ENCODE measurements around the gene KCTD17. TPM values are rescaled to one million over a fixed set of nuclear protein-coding genes. Genes with fewer than 3 reads are reported as not detected.

Gene KCTD17
- total RNA-seq (10 to 100 TPM; 26.1 to 31.5 TPM), total RNA-seq (14.5 to 23.6 reads per million in 2 donors)

- peak; percentile 100 for ATAC-seq
- H3K9me3 ChIP-seq (ENCODE audit: control insufficient read depth, low read length, poor library complexity, severe bottlenecking) = no peaks in the 10 kb centered on the region
- no peaks in the 10 kb centered on the region for H3K27me3 Mint-ChIP-seq
- peak within 1 kb of the TSS; percentile 87 for H3K4me3 Mint-ChIP-seq
- DNase-seq = peak; percentile 63 to 72 (median 65)
- H3K36me3 Mint-ChIP-seq (ENCODE audit: low read depth) = no peaks in the 10 kb centered on the region
- no peak within 1 kb of the TSS for H3K27ac Mint-ChIP-seq
- peaks cover 4% of the 10 kb centered on the region for H3K4me1 Mint-ChIP-seq
Measured at GRCh38 chr22:37051391-37052385, at the start of gene KCTD17. Gene KCTD17 (plus strand): TSS chr22:37051742. CDS start chr22:37051761, 19 bp downstream.

- peaks cover 9% of the 10 kb centered on the region for H3K4me1 Mint-ChIP-seq
- no peak for ATAC-seq
- H3K27ac Mint-ChIP-seq = no peak overlapping the region
- DNase-seq = no peak
- no peak overlapping the region for H3K4me3 Mint-ChIP-seq
- H3K9me3 ChIP-seq (ENCODE audit: control insufficient read depth, low read length, poor library complexity, severe bottlenecking) = no peaks in the 10 kb centered on the region
- H3K36me3 Mint-ChIP-seq (ENCODE audit: low read depth) = peaks cover 2% of the 10 kb centered on the region
- H3K27me3 Mint-ChIP-seq = peaks cover 71% of the 10 kb centered on the region
Measured at GRCh38 chr22:37001826-37002225, 49.7 kb upstream of the KCTD17 start.

DNA sequence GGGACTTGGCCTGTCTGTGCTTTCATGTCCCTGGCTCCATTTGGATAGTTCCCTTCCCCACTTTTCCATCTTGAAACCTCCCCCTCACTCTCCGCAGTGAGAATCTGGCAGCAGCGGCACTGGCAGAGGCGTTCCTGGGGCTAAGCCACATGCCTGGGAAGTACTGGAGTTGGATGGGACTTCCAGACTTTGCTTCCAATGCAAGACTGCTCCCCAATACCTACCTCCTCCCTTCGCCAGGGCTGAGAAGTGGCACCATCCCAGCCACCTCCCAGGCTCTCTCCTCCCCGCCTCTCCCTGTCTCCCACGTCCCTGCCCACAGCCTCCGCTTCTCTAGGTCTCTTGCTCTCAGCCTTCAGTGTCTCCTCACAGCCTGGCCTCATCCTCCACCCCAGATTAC lies 48.9 kb upstream of the KCTD17 start:
- Mint-ChIP-seq H3K27ac (no peak overlapping the region), H3K36me3 (ENCODE audit: low read depth) (peaks cover 2% of the 10 kb centered on the region), H3K4me3 (no peak overlapping the region), H3K27me3 (peaks cover 71% of the 10 kb centered on the region), H3K4me1 (peaks cover 8% of the 10 kb centered on the region)
- H3K9me3 ChIP-seq (ENCODE audit: control insufficient read depth, low read length, poor library complexity, severe bottlenecking) = no peaks in the 10 kb centered on the region
- DNase-seq (no peak), ATAC-seq (no peak)

- Mint-ChIP-seq H3K27me3 (peaks cover 64% of the 10 kb centered on the region), H3K36me3 (ENCODE audit: low read depth) (peaks cover 2% of the 10 kb centered on the region), H3K4me1 (peaks cover 11% of the 10 kb centered on the region), H3K27ac (no peak overlapping the region), H3K4me3 (no peak overlapping the region)
- DNase-seq (no peak), ATAC-seq (no peak)
- no peaks in the 10 kb centered on the region for H3K9me3 ChIP-seq (ENCODE audit: control insufficient read depth, low read length, poor library complexity, severe bottlenecking)
Measured at GRCh38 chr22:37007651-37008050, 43.9 kb upstream of the KCTD17 start.

DNA sequence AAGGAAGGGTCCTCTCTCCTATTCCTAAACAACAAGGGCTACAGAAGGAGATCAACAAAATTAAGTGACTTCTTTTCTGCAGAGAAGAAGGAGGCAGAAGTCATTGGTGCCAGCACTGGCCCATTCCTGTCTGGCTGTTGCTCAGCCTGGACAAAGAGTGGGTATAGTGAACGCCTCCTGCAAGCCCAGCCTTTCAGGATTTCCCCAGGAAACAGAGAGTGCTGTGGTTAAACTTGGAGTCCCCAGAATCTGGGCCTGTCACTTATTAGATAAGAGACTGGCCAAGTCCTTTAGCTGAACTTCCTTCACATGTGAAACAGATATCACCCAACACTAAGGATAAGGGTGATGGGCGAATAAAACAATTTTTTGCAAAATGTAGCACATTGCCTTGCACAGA lies 43.2 kb upstream of the KCTD17 start:
- no peaks in the 10 kb centered on the region for H3K9me3 ChIP-seq (ENCODE audit: control insufficient read depth, low read length, poor library complexity, severe bottlenecking)
- DNase-seq (no peak), ATAC-seq (no peak)
- no peak overlapping the region for H3K4me3 Mint-ChIP-seq
- H3K27ac Mint-ChIP-seq = no peak overlapping the region
- peaks cover 8% of the 10 kb centered on the region for H3K4me1 Mint-ChIP-seq
- H3K27me3 Mint-ChIP-seq = peaks cover 57% of the 10 kb centered on the region
- H3K36me3 Mint-ChIP-seq (ENCODE audit: low read depth) = peaks cover 2% of the 10 kb centered on the region

DNA sequence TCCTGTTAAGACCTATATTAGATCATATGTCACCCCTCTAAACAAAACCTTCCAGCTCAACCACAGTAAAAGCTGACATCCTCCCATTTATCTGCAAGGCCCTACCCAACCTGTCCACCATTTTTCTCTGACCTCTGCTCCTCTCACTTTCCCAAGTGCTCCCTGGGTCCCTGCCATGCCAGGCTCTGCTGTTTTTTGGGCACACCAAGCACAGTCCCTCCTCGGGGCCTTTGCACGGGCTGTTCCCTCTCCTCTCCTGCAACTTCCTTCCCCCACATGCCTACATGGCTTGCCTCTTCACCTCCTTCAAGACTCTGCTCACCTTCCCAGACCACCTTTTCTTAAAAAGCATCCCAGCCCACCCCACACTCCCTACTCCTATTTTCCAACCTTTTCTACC lies 42.1 kb upstream of the KCTD17 start:
- Mint-ChIP-seq H3K27ac (no peak overlapping the region), H3K36me3 (ENCODE audit: low read depth) (no peaks in the 10 kb centered on the region), H3K4me1 (peaks cover 6% of the 10 kb centered on the region), H3K27me3 (peaks cover 46% of the 10 kb centered on the region), H3K4me3 (no peak overlapping the region)
- H3K9me3 ChIP-seq (ENCODE audit: control insufficient read depth, low read length, poor library complexity, severe bottlenecking) = no peaks in the 10 kb centered on the region
- no peak for ATAC-seq
- no peak for DNase-seq

DNA sequence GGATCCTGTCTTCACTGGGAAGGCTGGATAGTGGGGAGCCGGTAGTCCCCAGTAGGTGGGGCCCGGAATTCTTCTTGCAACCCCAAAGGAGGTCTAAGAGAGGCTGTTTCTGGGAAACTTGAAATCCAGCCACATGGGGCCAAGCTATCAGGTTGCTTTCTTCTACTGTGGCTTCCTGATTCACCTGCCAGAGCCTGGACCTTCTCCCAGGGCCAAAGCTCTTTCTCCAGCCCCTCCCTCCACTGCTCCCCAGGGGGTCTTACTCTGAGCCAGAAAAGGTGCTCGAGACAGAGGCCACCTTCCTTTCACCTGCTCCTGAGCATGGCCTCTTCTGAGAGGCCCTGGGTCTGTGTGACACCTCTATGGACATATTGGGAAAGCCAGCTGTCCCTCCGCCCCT lies 41.4 kb upstream of the KCTD17 start:
- no peak overlapping the region for H3K27ac Mint-ChIP-seq
- no peak for DNase-seq
- H3K27me3 Mint-ChIP-seq = peaks cover 39% of the 10 kb centered on the region
- no peaks in the 10 kb centered on the region for H3K9me3 ChIP-seq (ENCODE audit: control insufficient read depth, low read length, poor library complexity, severe bottlenecking)
- H3K36me3 Mint-ChIP-seq (ENCODE audit: low read depth) = no peaks in the 10 kb centered on the region
- H3K4me1 Mint-ChIP-seq = peaks cover 6% of the 10 kb centered on the region
- no peak for ATAC-seq
- H3K4me3 Mint-ChIP-seq = no peak overlapping the region

DNA sequence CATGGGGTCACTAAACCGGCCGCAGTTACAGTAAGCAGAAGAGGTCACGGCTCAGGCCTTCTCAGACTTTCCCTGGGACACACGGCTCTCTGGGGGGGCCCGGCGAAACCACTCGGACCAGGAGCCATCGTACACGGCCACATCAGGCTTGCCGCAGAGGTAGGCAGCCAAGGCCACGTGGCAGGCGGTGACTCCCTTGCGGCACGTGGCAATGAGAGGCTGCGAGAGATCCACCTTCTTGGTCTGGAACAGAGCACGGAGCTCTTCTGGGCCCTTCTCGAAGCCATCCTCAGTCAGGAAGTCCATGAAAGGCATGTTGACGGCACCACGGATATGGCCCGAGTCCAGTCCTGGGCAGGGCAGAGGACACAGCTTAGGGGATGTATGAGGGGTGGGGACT lies 40.6 kb upstream of the KCTD17 start:
- no peaks in the 10 kb centered on the region for H3K9me3 ChIP-seq (ENCODE audit: control insufficient read depth, low read length, poor library complexity, severe bottlenecking)
- Mint-ChIP-seq H3K4me3 (no peak overlapping the region), H3K4me1 (peaks cover 6% of the 10 kb centered on the region), H3K27ac (no peak overlapping the region), H3K36me3 (ENCODE audit: low read depth) (no peaks in the 10 kb centered on the region), H3K27me3 (peaks cover 32% of the 10 kb centered on the region)
- DNase-seq (no peak), ATAC-seq (no peak)

- no peak overlapping the region for H3K4me3 Mint-ChIP-seq
- H3K36me3 Mint-ChIP-seq (ENCODE audit: low read depth) = no peaks in the 10 kb centered on the region
- ATAC-seq (no peak), DNase-seq (no peak)
- H3K9me3 ChIP-seq (ENCODE audit: control insufficient read depth, low read length, poor library complexity, severe bottlenecking) = no peaks in the 10 kb centered on the region
- H3K27ac Mint-ChIP-seq = no peak overlapping the region
- H3K27me3 Mint-ChIP-seq = peaks cover 27% of the 10 kb centered on the region
- peaks cover 6% of the 10 kb centered on the region for H3K4me1 Mint-ChIP-seq
Measured at GRCh38 chr22:37011472-37011871, 40.1 kb upstream of the KCTD17 start.

- peaks cover 18% of the 10 kb centered on the region for H3K27me3 Mint-ChIP-seq
- H3K4me3 Mint-ChIP-seq = no peak overlapping the region
- no peaks in the 10 kb centered on the region for H3K36me3 Mint-ChIP-seq (ENCODE audit: low read depth)
- DNase-seq (no peak), ATAC-seq (no peak)
- H3K27ac Mint-ChIP-seq = no peak overlapping the region
- H3K4me1 Mint-ChIP-seq = peaks cover 5% of the 10 kb centered on the region
- no peaks in the 10 kb centered on the region for H3K9me3 ChIP-seq (ENCODE audit: control insufficient read depth, low read length, poor library complexity, severe bottlenecking)
Measured at GRCh38 chr22:37012262-37012904, 39.2 kb upstream of the KCTD17 start.

DNA sequence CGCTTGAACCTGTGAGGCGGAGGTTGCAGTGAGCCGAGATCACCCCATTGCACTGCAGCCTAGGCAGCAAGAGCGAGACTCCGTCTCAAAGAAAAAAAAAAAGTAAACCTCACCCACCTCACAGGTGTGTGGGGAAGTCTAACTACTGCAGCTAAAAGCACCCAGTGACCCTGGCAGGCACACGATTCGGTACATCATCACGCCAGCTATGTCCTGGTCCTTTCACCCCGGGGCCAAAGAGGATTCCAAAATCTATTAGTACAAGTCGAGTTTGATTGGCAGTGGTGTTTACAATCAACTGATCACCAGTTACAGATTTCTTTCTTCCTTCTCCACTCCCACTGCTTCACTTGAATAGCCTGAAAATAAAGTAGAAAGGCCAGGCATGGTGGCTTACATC lies 38.6 kb upstream of the KCTD17 start:
- no peak for DNase-seq

DNA sequence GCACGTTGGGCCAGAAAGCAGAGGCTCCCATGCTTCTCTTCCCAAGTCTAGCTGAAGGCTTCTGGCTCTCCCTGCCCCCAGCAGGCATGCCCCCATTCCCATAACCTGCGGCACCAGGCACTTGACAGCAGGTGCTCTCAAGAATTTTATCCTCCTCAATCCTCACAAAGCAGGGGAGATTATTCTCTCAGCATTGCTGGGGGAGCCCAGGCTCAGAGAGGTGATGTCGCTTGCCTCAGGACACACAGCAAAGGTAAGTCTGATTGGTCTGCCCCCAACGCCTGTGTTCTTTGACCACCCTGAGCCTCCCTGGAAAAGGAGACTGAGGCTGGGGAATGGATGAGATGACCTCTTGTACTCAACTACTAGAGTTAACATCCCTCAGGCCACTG lies 37.1 kb upstream of the KCTD17 start:
- H3K27me3 Mint-ChIP-seq = peaks cover 7% of the 10 kb centered on the region
- DNase-seq (no peak), ATAC-seq (no peak)
- H3K4me1 Mint-ChIP-seq = no peaks in the 10 kb centered on the region
- no peaks in the 10 kb centered on the region for H3K36me3 Mint-ChIP-seq (ENCODE audit: low read depth)
- H3K27ac Mint-ChIP-seq = no peak overlapping the region
- no peak overlapping the region for H3K4me3 Mint-ChIP-seq
- H3K9me3 ChIP-seq (ENCODE audit: control insufficient read depth, low read length, poor library complexity, severe bottlenecking) = no peaks in the 10 kb centered on the region

More for the DNA sequence above, 38.6 kb upstream of the KCTD17 start:
- H3K36me3 Mint-ChIP-seq (ENCODE audit: low read depth) = no peaks in the 10 kb centered on the region
- ATAC-seq = no peak
- no peaks in the 10 kb centered on the region for H3K9me3 ChIP-seq (ENCODE audit: control insufficient read depth, low read length, poor library complexity, severe bottlenecking)
- no peaks in the 10 kb centered on the region for H3K4me1 Mint-ChIP-seq
- H3K27me3 Mint-ChIP-seq = peaks cover 12% of the 10 kb centered on the region
- no peak overlapping the region for H3K27ac Mint-ChIP-seq
- H3K4me3 Mint-ChIP-seq = no peak overlapping the region

DNA sequence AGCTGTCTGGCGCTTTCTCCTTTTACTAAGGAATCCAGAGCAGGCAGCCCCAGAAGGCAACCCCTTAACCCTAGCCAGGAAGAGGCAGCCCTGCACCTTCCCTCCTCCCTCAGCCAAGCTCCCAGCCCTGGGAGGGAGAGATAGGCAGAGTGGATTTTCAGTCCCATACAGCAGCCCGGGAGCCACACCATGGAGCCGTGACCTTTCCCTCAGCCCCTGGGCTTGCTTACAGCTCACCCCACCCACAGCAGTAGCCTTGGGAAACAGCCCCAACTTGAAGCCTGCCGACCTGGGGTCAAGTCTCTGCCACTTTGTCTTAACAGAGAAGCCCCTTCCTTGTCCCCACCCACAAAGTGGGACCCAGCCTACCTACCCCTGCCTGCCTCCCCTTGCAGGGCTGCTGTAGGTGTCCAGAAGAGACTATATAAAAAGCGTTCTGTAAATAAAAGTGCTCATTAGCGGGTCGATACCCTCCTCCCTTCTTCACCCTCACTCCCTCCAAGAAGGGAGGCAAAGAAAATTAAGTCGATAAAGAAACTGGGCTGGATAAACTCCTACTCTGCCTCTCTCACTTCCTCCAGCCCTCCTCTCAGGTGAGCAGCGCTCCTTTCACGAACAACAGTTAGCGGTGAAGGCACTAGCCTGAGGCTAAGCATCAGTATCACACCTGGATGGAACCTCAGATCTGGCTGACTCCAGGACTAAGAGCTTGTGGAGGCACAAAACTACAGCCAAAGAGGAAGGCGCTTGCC lies 36.5 kb upstream of the KCTD17 start:
- ATAC-seq (no peak), DNase-seq (no peak)
- no peaks in the 10 kb centered on the region for H3K4me1 Mint-ChIP-seq
- H3K4me3 Mint-ChIP-seq = no peak overlapping the region
- H3K27ac Mint-ChIP-seq = no peak overlapping the region
- peaks cover 1% of the 10 kb centered on the region for H3K27me3 Mint-ChIP-seq
- no peaks in the 10 kb centered on the region for H3K36me3 Mint-ChIP-seq (ENCODE audit: low read depth)
- no peaks in the 10 kb centered on the region for H3K9me3 ChIP-seq (ENCODE audit: control insufficient read depth, low read length, poor library complexity, severe bottlenecking)

Measured in T-helper 17 cell (primary cell).